ENCODE measurements around the gene CNBD2.

Gene CNBD2

DNA sequence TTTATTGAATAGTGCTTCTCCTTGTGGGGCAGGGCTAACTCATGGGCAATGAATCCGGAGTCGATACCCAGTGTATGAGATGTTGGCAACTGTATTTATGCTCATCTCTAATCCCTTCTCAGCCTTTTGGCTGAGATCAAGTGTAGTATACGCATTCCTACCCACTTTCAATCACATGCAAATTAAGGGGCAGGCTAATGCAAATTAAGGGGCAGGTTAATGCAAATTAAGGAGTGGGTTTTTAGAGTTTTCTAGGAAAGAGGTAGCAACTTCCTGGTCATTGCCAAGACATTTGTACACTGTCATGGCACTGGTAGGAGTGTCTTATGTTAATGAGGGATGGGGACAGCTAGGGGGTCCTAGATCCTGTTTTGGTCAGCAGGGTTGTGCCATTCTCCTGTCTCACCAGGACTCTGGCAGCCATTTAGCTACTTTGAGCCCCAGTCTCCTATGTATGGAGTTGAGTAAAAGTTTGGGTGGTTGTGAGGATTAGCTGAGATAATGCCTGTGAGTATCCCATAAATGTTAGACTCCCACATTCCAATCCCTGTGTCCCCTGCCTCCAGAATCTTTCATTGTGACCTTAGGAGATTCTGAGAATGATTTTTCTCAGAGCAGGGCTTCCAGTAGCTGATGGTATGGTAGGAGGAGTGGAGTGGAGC is at the start of gene CNBD2:
Gene CNBD2 (plus strand): TSS at position 612 of the 662 bp plus-strand sequence. CDS start 173 bp downstream, outside the sequence.
- Histone ChIP-seq H3K79me2 (ENCODE audit: insufficient read depth, low read depth) (no peaks in the 10 kb centered on the region), H3K36me3 (ENCODE audit: insufficient read depth) (no peaks in the 10 kb centered on the region), H3K27ac (no peak within 1 kb of the TSS), H3K4me2 (no peak within 1 kb of the TSS), H3K4me3 (IDR thresholded peaks at IDR 0.05; ENCODE audit: insufficient read depth, low read depth, low read length) (no peak within 1 kb of the TSS), H2AFZ (ENCODE audit: low read depth) (no peak within 1 kb of the TSS), H3K4me1 (ENCODE audit: low read depth, poor library complexity, severe bottlenecking) (no peaks in the 10 kb centered on the region), H3K9ac (no peak within 1 kb of the TSS), H4K20me1 (ENCODE audit: insufficient read depth) (no peaks in the 10 kb centered on the region), H3K27me3 (ENCODE audit: insufficient read depth, low read depth) (no peaks in the 10 kb centered on the region)
- no peak for TF ChIP-seq CTCF (conservative IDR thresholded peaks at IDR 0.05; ENCODE audit: low read depth, low read length)

DNA sequence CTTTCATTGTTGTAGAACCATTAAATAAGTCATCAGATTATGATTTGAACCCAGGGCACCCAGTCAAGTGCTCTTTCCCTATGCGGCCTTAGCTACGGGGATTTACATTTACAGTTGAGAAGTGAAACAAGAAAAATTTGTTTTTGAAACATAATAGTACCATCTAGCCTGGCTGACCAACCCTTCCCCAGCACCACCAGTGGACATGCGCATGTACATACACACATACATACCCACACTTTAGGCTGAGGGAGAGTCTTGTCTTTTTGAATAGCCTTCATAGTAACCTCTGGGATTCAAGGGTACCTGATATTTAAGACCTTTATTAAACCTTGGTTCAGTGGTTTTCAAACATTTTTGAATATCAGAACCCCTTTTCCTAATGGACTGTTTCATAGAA is 47.9 kb upstream of the CNBD2 start:
- H3K4me3 ChIP-seq (IDR thresholded peaks at IDR 0.05; ENCODE audit: insufficient read depth, low read depth, low read length) = no peak overlapping the region
- H3K27ac ChIP-seq = no peak overlapping the region
- no peaks in the 10 kb centered on the region for H3K27me3 ChIP-seq (ENCODE audit: insufficient read depth, low read depth)
- H3K79me2 ChIP-seq (ENCODE audit: insufficient read depth, low read depth) = no peaks in the 10 kb centered on the region
- H4K20me1 ChIP-seq (ENCODE audit: insufficient read depth) = no peaks in the 10 kb centered on the region
- no peak overlapping the region for H3K9ac ChIP-seq
- no peak for TF ChIP-seq CTCF (conservative IDR thresholded peaks at IDR 0.05; ENCODE audit: low read depth, low read length)
- no peaks in the 10 kb centered on the region for H3K4me1 ChIP-seq (ENCODE audit: low read depth, poor library complexity, severe bottlenecking)
- H3K36me3 ChIP-seq (ENCODE audit: insufficient read depth) = no peaks in the 10 kb centered on the region
- no peak overlapping the region for H3K4me2 ChIP-seq
- H2AFZ ChIP-seq (ENCODE audit: low read depth) = no peak overlapping the region

DNA sequence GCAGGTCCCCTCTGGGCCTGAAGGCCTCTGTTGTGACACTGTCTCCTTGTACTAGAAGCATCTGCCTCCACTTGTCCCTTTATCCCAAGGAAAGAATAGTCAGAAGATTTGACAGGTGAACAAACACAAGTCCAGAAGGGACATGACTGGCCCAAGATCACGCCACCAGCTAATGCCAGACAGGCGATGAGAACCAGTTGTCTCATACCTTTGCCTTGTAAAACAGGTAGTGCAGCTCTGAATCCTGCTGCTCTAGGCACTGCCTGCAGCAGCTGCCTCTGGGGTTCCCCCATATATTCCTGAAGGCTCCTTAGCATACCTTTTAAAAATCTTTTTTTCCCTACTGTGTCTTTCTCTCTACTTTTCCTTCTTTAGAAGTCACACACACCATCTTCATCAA is 39.1 kb upstream of the CNBD2 start:
- TF ChIP-seq CTCF (conservative IDR thresholded peaks at IDR 0.05; ENCODE audit: low read depth, low read length) = no peak
- Histone ChIP-seq H3K4me2 (no peak overlapping the region), H3K36me3 (ENCODE audit: insufficient read depth) (no peaks in the 10 kb centered on the region), H2AFZ (ENCODE audit: low read depth) (no peak overlapping the region), H3K27me3 (ENCODE audit: insufficient read depth, low read depth) (no peaks in the 10 kb centered on the region), H3K4me1 (ENCODE audit: low read depth, poor library complexity, severe bottlenecking) (no peaks in the 10 kb centered on the region), H3K79me2 (ENCODE audit: insufficient read depth, low read depth) (no peaks in the 10 kb centered on the region), H4K20me1 (ENCODE audit: insufficient read depth) (no peaks in the 10 kb centered on the region), H3K9ac (no peak overlapping the region), H3K4me3 (IDR thresholded peaks at IDR 0.05; ENCODE audit: insufficient read depth, low read depth, low read length) (no peak overlapping the region), H3K27ac (no peak overlapping the region)

DNA sequence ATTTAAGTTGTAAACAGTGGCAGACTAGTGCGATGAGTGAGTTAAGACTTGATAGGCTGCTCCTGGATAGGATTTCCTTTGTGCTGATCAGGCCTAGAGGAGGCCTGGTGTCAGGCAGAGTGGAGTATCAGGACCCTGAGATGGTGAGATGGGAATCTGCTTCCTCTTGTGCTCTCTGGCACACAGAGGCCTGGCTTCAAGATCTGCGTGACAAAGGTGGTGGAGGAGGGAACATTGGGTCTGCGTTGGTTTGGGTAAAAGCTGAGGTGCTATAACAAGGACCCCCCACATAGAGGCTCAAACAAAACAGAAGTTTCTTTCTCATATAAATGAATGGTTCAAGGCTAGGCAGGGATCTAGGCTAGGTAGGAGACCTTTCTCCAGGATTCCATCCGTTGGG is 34.3 kb upstream of the CNBD2 start:
- no peak overlapping the region for H2AFZ ChIP-seq (ENCODE audit: low read depth)
- no peaks in the 10 kb centered on the region for H3K27me3 ChIP-seq (ENCODE audit: insufficient read depth, low read depth)
- no peaks in the 10 kb centered on the region for H3K79me2 ChIP-seq (ENCODE audit: insufficient read depth, low read depth)
- H3K4me2 ChIP-seq = no peak overlapping the region
- TF ChIP-seq CTCF (conservative IDR thresholded peaks at IDR 0.05; ENCODE audit: low read depth, low read length) = no peak
- no peaks in the 10 kb centered on the region for H4K20me1 ChIP-seq (ENCODE audit: insufficient read depth)
- no peaks in the 10 kb centered on the region for H3K36me3 ChIP-seq (ENCODE audit: insufficient read depth)
- no peak overlapping the region for H3K27ac ChIP-seq
- H3K9ac ChIP-seq = no peak overlapping the region
- no peak overlapping the region for H3K4me3 ChIP-seq (IDR thresholded peaks at IDR 0.05; ENCODE audit: insufficient read depth, low read depth, low read length)
- no peaks in the 10 kb centered on the region for H3K4me1 ChIP-seq (ENCODE audit: low read depth, poor library complexity, severe bottlenecking)
